ENCODE results near the gene LRFN3.
"Not testable (repeated sequence)": the region's sequence is repeated elsewhere in the genome, so short reads cannot be mapped to it uniquely, and the experiment has no call there.

LRFN3 gene

DNA sequence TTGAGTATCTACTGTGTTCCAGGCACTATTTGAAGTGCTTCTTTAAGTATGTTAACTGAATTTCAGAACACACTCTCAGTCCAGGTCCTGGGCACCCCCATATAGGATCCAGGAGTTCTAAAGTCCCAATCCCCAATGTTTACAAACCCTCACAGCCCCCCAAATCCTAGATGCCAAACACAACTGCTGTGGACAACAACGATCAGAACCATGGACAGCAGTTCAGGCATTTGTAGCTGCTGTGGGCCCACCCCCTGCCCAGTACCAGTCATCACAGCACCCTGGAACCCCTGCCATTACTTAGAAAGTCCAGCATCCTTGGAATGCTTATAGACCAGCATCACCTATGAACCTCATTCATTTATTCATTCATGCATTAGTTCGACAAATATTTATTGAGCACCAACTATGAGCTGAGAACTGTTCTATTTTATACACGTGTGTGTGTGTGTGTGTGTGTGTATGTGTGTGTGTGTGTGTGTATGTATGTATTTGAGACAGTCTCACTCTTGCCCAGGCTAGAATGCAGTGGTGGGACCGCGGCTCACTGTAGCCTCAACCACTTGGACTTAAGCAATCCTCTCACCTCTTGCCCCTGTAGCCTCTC lies 39.5 kb downstream of the LRFN3 start:
- no peak for DNase-seq (ENCODE audit: low spot score)

DNA sequence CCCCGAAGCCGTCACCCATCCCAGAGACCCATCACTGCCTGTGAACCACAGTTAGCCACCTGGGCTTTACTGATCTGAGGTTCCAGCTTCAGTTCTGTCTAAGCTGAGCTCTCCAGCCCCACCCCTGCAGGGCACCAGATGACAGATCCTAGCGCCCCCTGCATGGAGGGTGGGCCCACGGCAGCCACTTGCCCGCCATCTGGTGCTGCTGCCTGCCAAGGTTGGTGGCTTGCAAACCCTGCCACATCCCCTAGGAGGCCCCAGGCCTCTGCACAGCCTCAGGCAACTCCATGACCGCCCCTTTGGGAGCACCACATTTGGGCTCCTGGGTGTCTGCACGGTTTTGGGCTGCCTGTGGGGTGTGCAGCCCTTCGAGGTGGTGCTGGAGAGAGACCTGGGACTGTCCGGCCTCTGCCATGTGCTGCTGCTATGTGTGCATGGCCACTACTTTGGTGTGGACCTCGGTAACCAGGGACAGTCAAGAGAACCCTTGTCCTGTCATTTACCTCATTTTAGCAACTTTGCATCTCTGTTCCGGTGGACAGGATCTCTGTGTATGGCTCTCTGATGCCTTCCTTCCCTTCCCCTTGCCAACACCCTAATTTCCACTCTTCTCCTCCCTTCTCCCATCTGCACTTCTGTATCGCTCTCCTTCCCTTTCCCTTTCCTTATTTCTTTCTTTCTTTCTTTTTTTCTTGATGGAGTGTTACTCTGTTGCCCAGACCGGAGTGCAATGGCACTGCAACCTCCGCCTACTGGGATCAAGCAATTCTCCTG lies 41.5 kb downstream of the LRFN3 start:
- peak; percentile 38 for DNase-seq (ENCODE audit: low spot score)

DNA sequence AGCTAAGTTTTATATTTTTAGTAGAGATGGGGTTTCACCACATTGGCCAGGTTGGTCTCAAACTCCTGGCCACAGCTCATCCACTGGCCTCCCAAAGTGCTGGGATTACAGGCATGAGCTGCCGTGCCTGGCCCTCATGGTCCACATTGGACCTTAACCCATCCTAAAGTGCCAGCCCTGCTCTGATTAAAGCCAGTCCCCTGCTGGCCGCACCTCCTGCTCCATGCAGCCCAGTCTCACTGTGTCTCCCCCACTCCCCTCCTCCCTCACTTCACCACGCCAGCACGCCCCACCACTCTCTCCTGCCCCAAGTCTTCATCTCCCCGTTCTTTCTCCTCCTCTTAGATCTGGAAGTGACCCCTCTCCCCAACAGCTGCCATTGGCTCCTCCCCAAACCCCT lies 42.1 kb downstream of the LRFN3 start:
- no peak for DNase-seq (ENCODE audit: low spot score)

DNA sequence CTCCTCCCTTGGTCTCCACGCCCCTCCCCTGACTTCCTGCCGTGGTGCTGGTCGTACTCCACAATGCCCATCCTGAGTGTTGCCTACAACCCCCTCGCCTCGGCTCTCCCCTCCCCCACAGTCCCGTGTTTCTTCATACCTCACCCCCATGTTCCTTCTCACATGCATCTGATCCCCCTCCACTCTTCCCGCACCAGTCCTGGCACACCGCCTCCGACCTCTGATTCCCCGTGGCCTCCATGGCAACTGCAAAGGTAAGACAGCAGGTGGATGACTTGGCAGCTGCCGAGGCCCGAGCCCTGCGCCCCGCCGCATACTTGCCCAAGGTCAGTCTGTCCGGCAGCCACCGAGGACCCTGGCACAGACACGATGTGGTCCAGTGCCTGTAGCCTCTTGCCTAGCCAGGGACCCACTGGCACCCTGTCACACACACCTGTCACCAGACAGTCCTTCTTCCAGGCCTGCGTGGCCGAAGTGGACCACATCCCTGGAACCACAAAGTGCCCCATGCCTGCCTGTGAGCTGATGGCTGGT lies 42.7 kb downstream of the LRFN3 start:
- DNase-seq (ENCODE audit: low spot score) = no peak

DNA sequence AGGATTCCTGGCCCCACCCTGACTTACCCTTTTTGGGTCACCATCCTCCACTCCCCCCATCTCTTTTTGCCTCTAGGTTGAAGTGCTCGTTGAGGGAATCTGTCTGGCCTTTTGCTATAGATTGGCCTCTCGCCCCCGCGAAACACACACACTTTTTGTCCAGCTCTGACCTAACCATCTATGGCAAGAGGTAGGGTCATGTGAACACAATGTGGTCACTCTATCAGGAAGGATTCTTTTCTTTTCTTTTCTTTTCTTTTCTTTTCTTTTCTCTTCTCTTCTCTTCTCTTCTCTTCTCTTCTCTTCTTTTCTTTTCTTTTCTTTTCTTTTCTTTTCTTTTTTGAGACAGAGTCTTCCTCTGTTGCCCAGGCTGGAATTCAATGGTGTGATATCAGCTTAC lies 44.8 kb downstream of the LRFN3 start:
- DNase-seq (ENCODE audit: low spot score) = not testable (repeated sequence)

DNA sequence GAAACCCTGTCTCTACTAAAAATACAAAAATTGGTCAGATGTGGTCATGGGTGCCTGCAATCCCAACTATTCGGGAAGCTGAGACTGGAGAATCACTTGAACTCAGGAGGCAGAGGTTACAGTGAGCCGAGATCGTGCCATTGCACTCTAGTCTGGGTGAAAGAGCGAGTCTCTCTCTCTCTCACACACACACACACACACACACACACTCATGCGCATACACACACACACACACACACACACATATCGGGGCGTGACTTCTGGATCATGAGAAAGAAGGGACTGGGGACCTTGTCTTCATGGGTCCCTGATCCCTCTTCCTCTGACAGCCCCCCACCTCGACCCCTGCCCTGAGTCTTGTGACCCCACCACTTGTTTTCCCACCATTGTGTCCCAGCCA lies 47.0 kb downstream of the LRFN3 start:
- DNase-seq (ENCODE audit: low spot score) = no peak

DNA sequence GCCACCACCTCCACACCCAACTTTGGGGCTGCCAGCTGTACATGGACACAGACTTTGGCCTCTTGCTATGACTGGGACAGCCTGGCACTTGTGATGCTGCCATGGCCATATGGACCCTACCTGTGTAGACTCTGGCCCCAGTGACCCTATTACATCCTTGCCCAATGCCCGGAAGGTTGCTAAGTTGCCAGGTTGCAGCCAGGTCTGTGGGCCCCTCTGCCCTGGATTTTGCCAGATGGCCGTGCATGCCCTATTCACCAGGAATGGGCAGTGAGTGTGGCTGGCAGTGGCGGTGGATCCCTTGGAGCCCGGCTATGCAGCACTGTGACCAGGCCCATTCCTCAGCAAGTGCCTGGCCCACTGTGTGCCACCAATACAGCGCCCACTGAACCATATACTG lies 49.9 kb downstream of the LRFN3 start:
- DNase-seq (ENCODE audit: low spot score) = no peak

DNA sequence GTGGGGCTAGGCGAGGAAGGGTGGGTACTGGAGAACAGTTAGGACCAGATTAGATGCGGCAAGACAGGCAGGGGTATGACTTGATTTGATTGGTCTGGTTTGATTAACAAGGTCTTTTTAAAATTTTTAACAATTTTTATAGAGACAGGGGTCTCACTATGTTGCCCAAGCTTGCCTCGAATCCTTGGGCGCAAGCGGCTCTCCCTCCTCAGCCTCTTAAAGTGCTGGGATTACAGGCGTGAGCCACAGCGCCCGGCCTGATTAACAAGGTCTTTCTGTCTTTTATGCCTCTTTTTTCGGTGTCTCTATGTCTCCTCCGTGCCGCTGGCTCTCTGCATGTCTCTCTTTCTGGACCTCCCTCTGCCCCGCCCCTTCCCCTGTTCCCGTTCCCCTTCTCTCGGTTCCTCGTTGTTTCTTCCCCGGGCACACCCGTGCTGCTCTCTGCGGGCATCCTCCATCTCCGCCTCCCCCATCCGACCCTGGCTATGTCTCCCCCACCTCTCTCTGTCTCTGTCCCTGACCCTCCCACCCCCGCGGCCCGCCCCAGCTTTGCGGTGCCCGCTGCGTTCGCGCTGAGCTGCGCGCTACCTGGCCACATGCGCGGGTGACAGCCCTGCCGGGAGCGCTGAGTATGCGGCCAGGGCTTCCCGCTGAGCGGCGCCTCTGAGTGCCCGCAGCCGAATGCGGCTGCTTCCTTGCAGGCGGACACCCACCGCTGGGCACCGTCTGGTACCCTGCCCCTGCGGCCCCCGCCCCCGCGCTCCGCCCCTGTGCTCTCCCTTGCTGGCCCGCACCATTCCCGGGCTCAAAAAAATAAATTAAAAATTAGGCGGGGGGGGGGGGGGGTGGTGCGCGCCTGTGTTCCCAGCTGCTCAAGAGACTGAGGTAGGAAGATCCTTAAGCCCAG lies 50.7 kb downstream of the LRFN3 start:
- DNase-seq (ENCODE audit: low spot score) = peak; percentile 37

DNA sequence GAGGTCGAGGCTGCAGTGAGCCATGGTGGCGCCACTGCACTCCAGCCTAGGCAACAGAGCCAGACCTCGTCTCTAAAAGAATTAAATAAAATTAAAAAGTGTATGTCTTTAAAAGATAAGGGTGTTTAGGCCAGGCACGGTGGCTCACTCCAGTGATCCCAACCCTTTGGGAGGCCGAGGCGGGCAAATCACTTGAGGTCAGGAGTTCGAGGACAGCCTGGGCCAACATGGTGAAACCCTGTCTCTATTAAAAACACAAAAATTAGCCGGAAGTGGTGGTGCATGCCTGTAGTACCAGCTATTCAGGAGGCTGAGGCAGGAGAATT lies 51.4 kb downstream of the LRFN3 start:
- DNase-seq (ENCODE audit: low spot score) = no peak

DNA sequence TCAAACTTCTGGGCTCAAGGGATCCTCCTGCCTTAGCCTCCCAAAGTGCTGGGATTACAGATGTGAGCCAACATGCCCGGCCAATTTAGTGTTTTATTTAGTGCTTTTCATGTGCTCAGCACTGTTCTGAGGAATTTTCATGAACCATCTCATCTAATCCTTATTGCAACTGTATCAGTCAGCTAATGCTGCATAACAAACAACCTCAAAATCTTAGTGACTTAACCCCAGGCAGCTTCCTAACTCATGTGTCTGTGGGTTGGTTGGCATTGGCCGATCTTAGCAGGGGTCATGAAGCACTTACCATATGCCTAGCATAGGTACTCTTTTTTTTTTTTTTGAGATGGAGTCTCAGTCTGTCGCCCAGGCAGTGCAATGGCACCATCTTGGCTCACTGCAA lies 52.6 kb downstream of the LRFN3 start:
- DNase-seq (ENCODE audit: low spot score) = no peak

DNA sequence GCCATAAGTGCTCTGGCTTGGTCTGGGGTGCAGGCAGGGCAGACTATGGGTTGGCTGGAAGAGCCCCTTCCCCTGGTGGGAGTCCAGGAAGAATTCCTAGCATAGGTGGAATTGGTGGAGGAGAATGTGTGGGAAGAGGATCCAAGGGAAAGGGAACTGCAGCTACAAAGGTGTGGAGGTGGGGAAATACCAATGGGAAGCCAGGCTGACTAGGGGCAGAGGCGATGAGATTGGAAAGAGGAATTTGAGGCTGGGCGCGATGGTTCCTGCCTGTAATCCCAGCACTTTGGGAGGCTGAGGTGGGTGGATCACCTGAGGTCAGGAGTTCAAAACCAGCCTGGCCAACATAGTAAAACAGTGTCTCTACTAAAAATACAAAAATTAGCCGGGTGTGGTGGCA lies 54.0 kb downstream of the LRFN3 start:
- DNase-seq (ENCODE audit: low spot score) = no peak

DNA sequence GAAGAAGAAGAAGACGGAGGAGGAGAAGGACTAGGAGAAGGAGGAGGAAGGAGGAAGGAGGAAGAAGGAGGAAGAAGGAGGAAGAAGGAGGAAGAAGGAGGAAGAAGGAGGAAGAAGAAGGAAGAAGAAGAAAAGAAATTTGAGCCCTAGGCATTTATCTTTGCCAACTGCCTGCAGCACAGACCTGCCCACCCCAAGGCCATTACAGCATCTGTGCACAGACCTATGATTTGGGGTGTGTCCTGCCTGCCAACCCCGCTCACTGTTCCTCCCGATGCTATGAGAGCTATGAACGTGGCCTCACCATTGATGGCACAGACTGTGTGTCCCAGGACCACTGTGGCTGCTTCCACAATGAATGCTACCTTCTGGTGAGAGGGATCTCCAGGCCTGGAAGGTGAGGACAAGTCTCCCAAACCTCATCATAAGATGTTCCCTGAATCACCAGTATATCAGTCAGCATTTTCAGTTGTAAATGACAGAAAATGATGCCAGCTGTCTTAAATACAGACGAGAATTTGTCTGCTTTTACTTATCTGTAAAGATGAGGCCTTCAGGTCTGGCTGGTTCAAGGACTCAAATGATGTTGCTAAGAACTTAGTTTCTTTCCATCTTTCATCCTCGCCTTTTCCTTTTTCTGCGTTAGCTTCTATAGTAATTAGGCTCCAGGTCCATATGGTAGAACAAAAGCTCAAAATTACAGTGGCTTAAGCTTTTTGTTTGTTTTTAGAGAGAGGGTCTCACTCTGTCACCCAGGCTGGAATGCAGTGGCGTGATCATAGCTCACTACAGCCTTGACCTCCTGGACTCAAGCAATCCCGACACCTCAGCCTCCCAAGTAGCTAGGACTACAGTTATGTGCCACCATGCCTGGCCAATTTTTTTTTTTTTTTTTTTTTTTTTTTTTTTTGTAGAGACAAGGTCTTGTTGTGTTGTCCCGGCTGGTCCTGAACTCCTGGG lies 54.9 kb downstream of the LRFN3 start:
- no peak for DNase-seq (ENCODE audit: low spot score)

DNA sequence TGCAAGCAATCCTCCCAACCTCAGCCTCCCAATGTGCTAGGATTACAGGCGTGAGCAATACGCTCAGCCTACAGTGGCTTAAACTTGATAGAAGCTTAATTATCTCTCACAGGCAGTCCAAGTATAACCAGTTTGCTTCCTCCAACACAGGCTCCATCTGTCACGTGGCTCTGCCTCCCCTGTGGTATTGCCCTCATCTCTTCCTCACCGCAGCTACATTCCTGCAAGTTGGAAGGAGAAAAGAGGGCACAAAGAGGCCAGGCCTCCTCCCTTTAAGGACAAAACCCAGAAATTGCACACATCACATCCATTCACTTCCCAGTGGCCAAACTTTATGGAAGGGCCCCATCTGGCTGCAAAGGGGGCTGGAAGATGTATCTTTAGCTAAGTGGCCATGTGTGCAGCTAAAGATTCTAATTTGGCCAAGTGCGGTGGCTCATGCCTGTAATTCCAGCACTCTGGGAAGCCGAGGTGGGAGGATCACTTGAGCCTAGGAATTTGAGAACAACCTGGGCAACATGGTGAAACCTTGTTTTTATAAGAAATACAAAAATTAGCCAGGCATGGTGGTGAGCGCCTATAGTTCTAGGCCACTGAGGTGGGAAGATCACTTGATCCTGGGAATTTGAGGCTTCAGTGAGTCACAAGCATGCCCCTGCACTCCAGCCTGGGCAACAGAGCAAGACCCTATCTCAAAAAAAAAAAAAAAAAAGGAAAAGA lies 55.7 kb downstream of the LRFN3 start:
- DNase-seq (ENCODE audit: low spot score) = no peak

DNA sequence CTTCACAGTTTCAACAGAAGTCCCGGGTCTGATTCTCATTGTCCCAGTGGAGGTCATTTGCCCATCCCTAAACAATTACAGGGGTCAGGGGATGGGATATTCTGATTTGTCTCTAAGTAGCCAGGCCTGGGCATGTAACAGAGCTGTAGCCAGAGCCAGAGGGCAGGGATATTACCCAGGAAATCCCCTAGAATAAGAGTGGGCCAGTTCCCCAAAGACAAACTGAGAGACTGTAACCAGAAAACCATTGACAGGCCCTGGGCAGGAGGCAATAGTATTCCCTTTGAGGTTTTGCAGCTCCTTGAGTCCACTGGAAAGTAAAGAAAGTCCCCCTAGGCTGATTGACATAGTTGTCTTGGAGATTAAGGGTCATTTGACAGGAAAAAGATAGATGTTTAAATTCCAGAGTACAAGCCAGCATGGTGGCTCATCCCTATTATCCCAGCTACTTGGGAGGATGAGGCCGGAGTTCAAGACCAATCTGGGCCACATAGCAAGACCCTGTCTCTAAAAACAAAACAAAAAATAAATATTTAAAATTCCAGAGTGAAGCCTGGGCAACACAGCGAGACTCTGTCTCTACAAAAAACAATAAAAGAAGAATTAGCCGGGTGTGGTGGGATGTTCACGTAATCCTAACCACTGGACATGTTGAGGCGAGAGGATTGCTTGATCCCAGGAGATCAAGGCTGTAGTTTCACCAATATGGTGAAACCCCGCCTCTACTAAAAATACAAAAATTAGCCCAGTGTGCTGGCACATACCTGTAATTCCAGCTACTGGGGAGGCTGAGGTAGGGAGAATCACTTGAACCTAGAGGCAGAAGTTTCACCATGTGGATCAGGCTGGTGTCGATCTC lies 57.0 kb downstream of the LRFN3 start:
- DNase-seq (ENCODE audit: low spot score) = no peak

DNA sequence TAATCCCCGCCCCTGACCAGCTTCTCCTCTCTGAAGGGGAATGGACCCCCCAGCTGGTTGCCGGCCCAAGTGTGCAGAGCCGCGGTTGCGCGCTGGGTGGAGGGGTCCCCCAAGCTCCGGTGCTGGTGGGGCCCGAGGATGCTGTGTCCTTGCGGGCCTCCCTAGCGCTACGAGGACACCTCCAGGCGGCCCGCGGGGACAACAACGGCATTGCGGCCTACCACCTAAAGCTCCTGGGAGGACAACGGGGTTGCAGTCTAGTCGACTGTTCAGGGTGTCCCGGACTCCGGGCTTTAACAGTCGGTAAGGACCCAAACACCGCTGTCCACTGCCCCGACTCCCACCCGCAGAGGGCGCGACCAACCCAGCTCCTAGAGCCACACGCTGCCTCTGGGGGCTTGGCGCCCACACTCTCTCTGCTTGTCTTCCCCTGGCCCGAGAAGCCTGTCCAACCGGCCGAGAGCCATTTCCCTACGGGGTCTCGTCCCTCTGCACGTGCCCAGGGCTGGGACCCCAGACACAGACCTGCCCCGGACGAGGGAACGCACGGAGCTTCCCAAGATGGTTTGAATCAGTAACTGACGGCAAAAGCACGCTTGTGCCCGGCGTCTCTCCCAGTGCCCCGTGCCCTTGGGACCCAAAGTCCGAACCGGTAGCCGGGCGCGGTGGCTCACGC lies 57.9 kb downstream of the LRFN3 start:
- no peak for DNase-seq (ENCODE audit: low spot score)
